HepG2 (cell line): Measurements from ENCODE around the gene CYP4F8. TPM values are rescaled to one million over a fixed set of nuclear protein-coding genes. Genes with fewer than 3 reads are reported as not detected.

ENCODE experiments used
- ATAC-seq: fragments of 200-7000 bp; cut with Tn5 transposase; 3 replicates; pipeline ENCODE4 v1.9.1; 2020; ENCODE audit warnings: mild to moderate bottlenecking, moderate library complexity
- BruUV-seq: library from RNA; stranded (reverse); fragments of 400-500 nt; replicated peaks from 2 replicates; lab custom pipeline; 2021; lab: Mats Ljungman, UMichigan
- CTCF ChIA-PET: fragments of 300-600 bp; formaldehyde crosslinking; extraction: SDS; loops from one replicate; lab custom pipeline; 2021; ENCODE audit warnings: low total read pairs, inconsistent platforms, low intra/inter-chr PET ratio; lab: Yijun Ruan, JAX
- POLR2A ChIA-PET: fragments of 350-600 bp; sonication (Branson Sonifier 250); formaldehyde crosslinking; loops from one replicate; lab custom pipeline; 2020; ENCODE audit warnings: antibody characterized with exemption, inconsistent platforms; lab: Yijun Ruan, JAX
- DNase-seq: peaks from one replicate; pipeline ENCODE4 v3.0.0-alpha.2; 2015; ENCODE audit warnings: low spot score
- FAIRE-seq: peaks from 3 replicates; lab custom pipeline; 2011; peaks lifted over from hg19 to GRCh38; lab: Jason Lieb, UNC
- H2AFZ ChIP-seq: one replicate; pipeline ENCODE4 v1.6.1; 2011; ENCODE audit warnings: low read length, inconsistent platforms
- H3K27ac ChIP-seq: fragments of 300-600 bp; 3 replicates; pipeline ENCODE4 v1.8.0; 2011; ENCODE audit warnings: mixed run types, mild to moderate bottlenecking, mixed read lengths, low read length, inconsistent platforms; ENCODE audit not compliant: insufficient read depth; ENCODE audit errors: extremely low read length
- H3K27me3 ChIP-seq, 2 experiments: fragments of 200-600 bp in 1 of 2; 2 replicates in 1 of 2; 3 replicates in 1 of 2; pipeline versions ENCODE4 v1.6.0 to v1.8.0; 2011; ENCODE audit warnings: low read length in 2 of 2, mild to moderate bottlenecking in 2 of 2, moderate library complexity in 2 of 2, inconsistent platforms in 1 of 2; ENCODE audit not compliant: insufficient read depth in 2 of 2, control insufficient read depth in 1 of 2
- H3K36me3 ChIP-seq, 2 experiments: fragments of 200-600 bp in 1 of 2; replicated peaks in 1 of 2; 2 replicates in 1 of 2; 3 replicates in 1 of 2; pipeline versions ENCODE4 v1.5.1 to v1.8.0; 2011; ENCODE audit warnings: low read length in 2 of 2, inconsistent platforms in 1 of 2; ENCODE audit not compliant: insufficient read depth in 2 of 2, control insufficient read depth in 1 of 2
- H3K4me1 ChIP-seq: 2 replicates; pipeline ENCODE4 v1.5.1; 2012; ENCODE audit warnings: low read length, inconsistent platforms; ENCODE audit not compliant: insufficient read depth
- H3K4me2 ChIP-seq: 2 replicates; pipeline ENCODE4 v1.6.0; 2011; ENCODE audit warnings: low read depth, low read length, inconsistent platforms
- H3K4me3 ChIP-seq, 3 experiments: fragments of 200-600 bp in 1 of 3; sonication (generic), shearing (Covaris generic) in 1 of 3; replicated peaks in 1 of 3; 2 replicates each; pipeline ENCODE4 v1.5.1; 2011 to 2016; ENCODE audit warnings: low read length in 3 of 3, inconsistent platforms in 2 of 3, low read depth in 2 of 3, mild to moderate bottlenecking in 2 of 3, control low read depth in 1 of 3, mixed read lengths in 1 of 3; ENCODE audit not compliant: insufficient read depth in 1 of 3
- H3K79me2 ChIP-seq: one replicate; pipeline ENCODE4 v1.6.1; 2011; ENCODE audit warnings: low read length, inconsistent platforms; ENCODE audit not compliant: insufficient read depth
- H3K9ac ChIP-seq: 2 replicates; pipeline ENCODE4 v1.6.0; 2011; ENCODE audit warnings: mild to moderate bottlenecking, low read depth, low read length, inconsistent platforms; ENCODE audit not compliant: insufficient read depth
- H3K9me3 ChIP-seq: 2 replicates; pipeline ENCODE4 v1.5.1; 2012; ENCODE audit warnings: mild to moderate bottlenecking, low read length
- H4K20me1 ChIP-seq: 2 replicates; pipeline ENCODE4 v1.6.0; 2011; ENCODE audit warnings: inconsistent platforms, mild to moderate bottlenecking, low read length, moderate library complexity; ENCODE audit not compliant: insufficient read depth
- IKZF1 ChIP-seq: fragments of 450-650 bp; IDR thresholded peaks from 2 replicates; pipeline ENCODE4 v1.7.1; 2016
- ZBTB7A ChIP-seq: sonication (generic); formaldehyde crosslinking; IDR thresholded peaks from 2 replicates; pipeline ENCODE4 v1.8.0; 2022; ENCODE audit warnings: mild to moderate bottlenecking, missing genetic modification reagents
- ZNF609 ChIP-seq: sonication (generic); formaldehyde crosslinking; IDR thresholded peaks from 2 replicates; pipeline ENCODE4 v1.4.0; 2020; ENCODE audit warnings: mild to moderate bottlenecking, missing genetic modification reagents, borderline replicate concordance
- WGBS: methylation state at CpG from one replicate; pipeline ENCODE4 v1.1.6; 2017; ENCODE audit warnings: low lambda C conversion rate; 5-methylcytosine and 5-hydroxymethylcytosine counted together
- in situ Hi-C: cut with HindIII; loops from 2 replicates; pipeline ENCODE4 v1.10.0; 2017; ENCODE audit warnings: low pct_unique_long_range_greater_than_20kb; ENCODE audit not compliant: extremely low pct_ligation_motif_present
- intact Hi-C: fragments of 100-400 bp; cut with micrococcal nuclease; formaldehyde crosslinking; loops from one replicate; pipeline ENCODE4 v1.10.0; 2022; ENCODE audit not compliant: unreplicated experiment
- polyA plus RNA-seq, 8 experiments: library from polyadenylated mRNA; depleted of rRNA in 3 of 8; stranded (reverse) in 7 of 8; unstranded in 1 of 8; fragments of >200 nt; fragmentation: Illumina TruSeq in 4 of 8; extraction: Trizol in 4 of 8; gene quantifications; 2 replicates each; pipeline versions ENCODE4 v1.2.1 to v1.2.3, GENCODE V29; 2011 to 2016; ENCODE audit warnings: low read depth in 4 of 8, missing spikeins in 1 of 8, mixed read lengths in 1 of 8; ENCODE audit not compliant: insufficient read depth in 1 of 8
- total RNA-seq, 5 experiments: library from RNA; depleted of rRNA; stranded (reverse); fragments of >200 nt; fragmentation: Illumina TruSeq; extraction: Trizol; gene quantifications; 2 replicates each; pipeline ENCODE4 v1.2.3, GENCODE V29; 2016; ENCODE audit warnings: low read depth in 1 of 5

Gene CYP4F8
- total and polyA plus RNA-seq, 2 of the 13 experiments (the other 11 are each of a cell fraction or from before 2014, with no cell fraction given), result not detected

DNA sequence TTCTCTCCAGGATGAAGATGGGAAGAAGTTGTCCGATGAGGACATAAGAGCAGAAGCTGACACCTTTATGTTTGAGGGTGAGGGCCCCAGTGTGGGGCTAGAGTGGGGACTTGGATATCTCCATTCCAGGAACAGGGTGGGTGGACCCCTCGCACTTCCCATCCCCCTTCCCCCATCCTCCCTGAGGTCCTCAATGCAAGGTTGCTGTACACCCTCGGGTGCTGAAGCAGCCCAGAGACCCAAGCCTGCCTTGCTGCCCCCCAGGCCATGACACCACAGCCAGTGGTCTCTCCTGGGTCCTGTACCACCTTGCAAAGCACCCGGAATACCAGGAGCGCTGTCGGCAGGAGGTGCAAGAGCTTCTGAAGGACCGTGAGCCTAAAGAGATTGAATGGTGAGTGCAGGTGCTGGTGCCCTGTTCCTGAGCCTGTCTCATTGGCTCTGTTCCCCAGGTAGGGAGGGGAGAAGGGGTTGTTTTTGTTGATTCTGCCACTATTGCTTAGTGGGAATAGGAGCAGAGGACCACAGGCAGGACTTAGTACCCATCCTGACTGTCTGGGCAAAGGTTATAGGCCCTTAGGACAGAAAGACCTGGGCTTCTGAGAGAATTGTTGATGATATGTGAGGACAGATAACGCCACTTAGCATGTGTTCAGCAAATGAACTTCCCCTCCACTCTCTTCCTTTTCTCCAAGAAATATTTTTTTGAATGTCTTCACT, 37.7 kb downstream of the CYP4F8 start:
- ChIA-PET POLR2A (no interaction called here), CTCF (no interaction called here)
- Histone ChIP-seq H2AFZ (no peak overlapping the region), H3K4me1 (no peaks in the 10 kb centered on the region), H3K9ac (no peak overlapping the region), H3K36me3 (peaks cover 2 to 23% of the 10 kb centered on the region in 2 experiments; a peak in 4 of 5 replicates), H4K20me1 (no peaks in the 10 kb centered on the region), H3K9me3 (no peaks in the 10 kb centered on the region), H3K4me3 (no peak overlapping the region), H3K27me3 (no peaks in the 10 kb centered on the region), H3K4me2 (no peak overlapping the region), H3K79me2 (no peaks in the 10 kb centered on the region), H3K27ac (no peak overlapping the region)
- no peak for DNase-seq
- in situ Hi-C loops (no loop called here), intact Hi-C loops (no loop called here)
- FAIRE-seq, result no peak
- no TSS peak for BruUV-seq
- ATAC-seq, result no peak
- no peak for TF ChIP-seq ZBTB7A (CRISPR knock-in tag)
- TF ChIP-seq IKZF1, result no peak
- no peak for TF ChIP-seq ZNF609
- 97% methylated on average over 3 of the region's 8 CpGs for WGBS
